ENCODE results near the gene KLF16.

DNA sequence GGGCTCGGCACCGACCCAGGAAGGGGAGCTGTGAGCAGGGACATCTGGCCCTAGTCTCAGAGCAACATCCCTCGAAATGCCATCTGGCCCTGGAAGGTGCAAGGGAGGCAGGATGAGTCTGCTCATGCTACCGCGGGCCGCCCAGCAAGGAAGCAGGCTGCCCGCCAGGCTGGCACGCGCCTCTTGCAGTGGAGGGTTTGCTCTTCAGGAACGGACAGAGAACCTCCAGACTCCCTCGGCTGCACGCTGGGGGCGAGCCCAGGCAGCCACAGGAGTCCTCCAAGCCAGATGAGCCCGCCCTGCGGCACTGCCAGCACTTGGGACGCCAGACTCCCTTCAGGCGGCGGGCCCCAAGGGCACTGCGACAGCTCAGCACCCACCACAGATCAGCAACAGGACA lies 41.2 kb downstream of the KLF16 start:
- TF ChIP-seq CTCF (IDR thresholded peaks at IDR 0.05) (no peak), EP300 (IDR thresholded peaks at IDR 0.05) (no peak)

Data from tibial nerve (tissue), 4 donors.